ENCODE data around the gene GAS7.

GRCh38 chr17:9880582-9880999 is 317.8 kb downstream of the GAS7 start:
- TF ChIP-seq CTCF (conservative IDR thresholded peaks at IDR 0.05; ENCODE audit: low read depth in 2 of 2) (no peak), POLR2AphosphoS5 (IDR thresholded peaks at IDR 0.05; ENCODE audit: low read depth) (no peak), REST (IDR thresholded peaks at IDR 0.05; ENCODE audit: unreplicated experiment) (no peak), EZH2 (IDR thresholded peaks at IDR 0.05; ENCODE audit: low read depth, unreplicated experiment) (no peak), JUNB (IDR thresholded peaks at IDR 0.05; ENCODE audit: unreplicated experiment) (no peak), CREB1 (CRISPR knock-in tag; IDR thresholded peaks at IDR 0.05; ENCODE audit: low read depth) (no peak), NANOG (IDR thresholded peaks at IDR 0.05; ENCODE audit: borderline replicate concordance) (no peak), EZH2phosphoT487 (IDR thresholded peaks at IDR 0.05; ENCODE audit: unreplicated experiment) (no peak), STAT1 (IDR thresholded peaks at IDR 0.05; ENCODE audit: unreplicated experiment) (no peak), ETS1 (IDR thresholded peaks at IDR 0.05) (no peak), ZNF331 (CRISPR knock-in tag; IDR thresholded peaks at IDR 0.05; ENCODE audit: low read depth) (no peak), ZNF114 (CRISPR knock-in tag; IDR thresholded peaks at IDR 0.05) (no peak), ZNF462 (CRISPR knock-in tag; IDR thresholded peaks at IDR 0.05) (no peak)
